GM12872 (cell line): ENCODE data around the gene TIMMDC1.

ENCODE experiments used
- TF ChIP-seq, protein P1 (sequence below): IDR thresholded peaks from 3 replicates; pipeline ENCODE4 v1.5.1; 2011; ENCODE audit warnings: low read depth, mild to moderate bottlenecking, low read length, moderate library complexity; ENCODE audit not compliant: insufficient read depth

Gene TIMMDC1

DNA sequence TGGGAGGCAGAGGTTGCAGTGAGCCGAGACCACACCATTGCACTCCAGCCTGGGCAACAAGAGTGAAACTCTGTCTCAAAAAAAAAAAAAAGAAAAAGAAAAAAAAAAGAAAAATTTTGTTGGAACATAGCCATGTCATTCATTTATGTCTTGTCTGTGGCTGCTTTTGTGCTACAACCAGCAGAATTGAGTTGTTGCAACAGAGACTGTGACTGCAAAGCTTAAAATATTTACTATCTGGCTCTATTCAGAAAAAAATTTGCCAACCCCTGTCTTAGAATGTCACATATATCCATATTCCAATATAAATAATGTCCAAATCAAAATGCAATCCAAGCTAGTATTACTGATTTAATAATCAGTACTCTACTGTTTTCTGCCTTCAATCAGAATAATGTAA is 35.9 kb downstream of the TIMMDC1 start:
- TF ChIP-seq, protein P1, sequence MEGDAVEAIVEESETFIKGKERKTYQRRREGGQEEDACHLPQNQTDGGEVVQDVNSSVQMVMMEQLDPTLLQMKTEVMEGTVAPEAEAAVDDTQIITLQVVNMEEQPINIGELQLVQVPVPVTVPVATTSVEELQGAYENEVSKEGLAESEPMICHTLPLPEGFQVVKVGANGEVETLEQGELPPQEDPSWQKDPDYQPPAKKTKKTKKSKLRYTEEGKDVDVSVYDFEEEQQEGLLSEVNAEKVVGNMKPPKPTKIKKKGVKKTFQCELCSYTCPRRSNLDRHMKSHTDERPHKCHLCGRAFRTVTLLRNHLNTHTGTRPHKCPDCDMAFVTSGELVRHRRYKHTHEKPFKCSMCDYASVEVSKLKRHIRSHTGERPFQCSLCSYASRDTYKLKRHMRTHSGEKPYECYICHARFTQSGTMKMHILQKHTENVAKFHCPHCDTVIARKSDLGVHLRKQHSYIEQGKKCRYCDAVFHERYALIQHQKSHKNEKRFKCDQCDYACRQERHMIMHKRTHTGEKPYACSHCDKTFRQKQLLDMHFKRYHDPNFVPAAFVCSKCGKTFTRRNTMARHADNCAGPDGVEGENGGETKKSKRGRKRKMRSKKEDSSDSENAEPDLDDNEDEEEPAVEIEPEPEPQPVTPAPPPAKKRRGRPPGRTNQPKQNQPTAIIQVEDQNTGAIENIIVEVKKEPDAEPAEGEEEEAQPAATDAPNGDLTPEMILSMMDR, result no peak

DNA sequence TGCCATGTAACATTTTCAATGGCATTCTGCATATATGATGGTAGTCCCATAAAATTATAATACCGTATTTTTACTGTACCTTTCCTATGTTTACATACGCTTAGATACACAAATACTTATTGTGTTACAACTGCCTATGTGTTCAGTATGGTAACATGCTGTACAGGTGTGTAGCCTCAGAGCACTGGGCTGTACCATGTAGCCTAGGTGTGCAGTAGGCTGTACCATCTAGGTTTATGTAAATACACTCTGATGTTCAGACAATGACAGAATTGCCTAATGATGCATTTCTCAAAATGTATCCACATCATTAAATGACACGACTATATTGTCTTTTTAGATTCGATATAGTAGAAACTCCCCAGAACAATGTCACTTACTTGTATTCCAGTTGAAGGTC is 38.4 kb downstream of the TIMMDC1 start:
- TF ChIP-seq, protein P1, result no peak

GRCh38 chr3:119538772-119539171 is 40.4 kb downstream of the TIMMDC1 start:
- TF ChIP-seq, protein P1, result no peak

DNA sequence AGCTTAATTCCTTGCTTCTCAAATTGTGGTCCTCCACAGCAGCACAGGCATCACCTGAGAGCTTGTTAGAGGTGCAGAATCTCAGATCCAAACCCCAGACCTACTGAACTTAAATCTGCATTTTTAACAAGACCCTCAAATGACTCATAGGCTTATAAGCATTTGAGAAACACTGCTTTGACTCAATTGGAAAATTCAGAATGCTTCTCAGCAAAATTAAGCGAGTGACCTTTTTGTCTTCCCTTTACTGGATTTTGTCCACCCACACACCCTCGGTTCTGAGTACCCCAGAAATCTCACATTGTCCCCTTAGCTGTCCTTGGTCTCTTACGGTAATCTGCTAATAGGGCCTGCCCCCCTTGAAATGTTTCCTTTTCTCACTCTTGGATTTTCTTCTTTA is 43.2 kb downstream of the TIMMDC1 start:
- TF ChIP-seq, protein P1, result no peak

- TF ChIP-seq, protein P1, result no peak
Measured at GRCh38 chr3:119542168-119542767, 43.9 kb downstream of the TIMMDC1 start.

GRCh38 chr3:119543147-119543546 is 44.8 kb downstream of the TIMMDC1 start:
- TF ChIP-seq, protein P1, result no peak

DNA sequence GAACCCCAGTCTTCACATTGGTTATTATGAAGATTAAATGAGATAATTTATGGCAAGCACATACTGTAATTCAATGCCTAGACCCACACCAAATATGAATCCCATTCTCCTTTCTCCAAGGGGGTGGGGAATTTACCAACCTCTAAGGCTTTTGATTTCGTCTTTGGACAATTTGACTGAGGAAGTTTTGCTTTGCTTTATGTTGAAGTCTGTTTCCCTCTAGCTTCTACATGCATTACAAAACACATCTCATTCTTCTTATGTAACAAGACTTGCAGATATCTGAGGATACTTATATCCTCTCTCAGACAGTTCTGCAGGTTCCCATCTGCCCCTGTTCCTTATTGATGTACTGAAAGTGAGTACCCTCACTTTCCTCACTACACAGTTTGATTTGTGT is 48.9 kb downstream of the TIMMDC1 start:
- TF ChIP-seq, protein P1, result no peak
